Neutrophil (primary cell): Measurements from ENCODE around the gene SLMAP.

Experiments
- H3K27ac ChIP-seq: fragments of 200-600 bp; sonication (generic); 2 replicates; pipeline ENCODE4 v1.5.1; 2016; ENCODE audit warnings: mild to moderate bottlenecking, moderate library complexity
- H3K27me3 ChIP-seq: fragments of 200-600 bp; sonication (generic); 2 replicates; pipeline ENCODE4 v1.6.0; 2016; ENCODE audit warnings: mild to moderate bottlenecking
- H3K36me3 ChIP-seq: fragments of 200-600 bp; sonication (generic); 2 replicates; pipeline ENCODE4 v1.5.1; 2017
- H3K4me1 ChIP-seq, 2 experiments: fragments of 200-600 bp in 1 of 2; sonication (generic) in 1 of 2; 1 replicate in 1 of 2; 2 replicates in 1 of 2; pipeline versions ENCODE4 v1.5.1 to v1.6.1; 2013 to 2016; ENCODE audit warnings: low read depth in 1 of 2, low read length in 1 of 2, mild to moderate bottlenecking in 1 of 2, moderate library complexity in 1 of 2; ENCODE audit not compliant: control insufficient read depth in 1 of 2, insufficient read depth in 1 of 2
- H3K4me3 ChIP-seq, 2 experiments: fragments of 200-600 bp in 1 of 2; sonication (generic) in 1 of 2; 1 replicate in 1 of 2; 2 replicates in 1 of 2; pipeline ENCODE4 v1.5.1; 2013 to 2016; ENCODE audit warnings: low read depth in 1 of 2, low read length in 1 of 2, mild to moderate bottlenecking in 1 of 2, moderate library complexity in 1 of 2
- H3K9me3 ChIP-seq: fragments of 200-600 bp; sonication (generic); 2 replicates; pipeline ENCODE4 v1.5.1; 2016
- TF ChIP-seq, protein P1 (sequence below): fragments of 200-600 bp; sonication (generic); IDR thresholded peaks from 2 replicates; pipeline ENCODE4 v1.5.1; 2016; ENCODE audit warnings: antibody characterized with exemption

Gene SLMAP

DNA sequence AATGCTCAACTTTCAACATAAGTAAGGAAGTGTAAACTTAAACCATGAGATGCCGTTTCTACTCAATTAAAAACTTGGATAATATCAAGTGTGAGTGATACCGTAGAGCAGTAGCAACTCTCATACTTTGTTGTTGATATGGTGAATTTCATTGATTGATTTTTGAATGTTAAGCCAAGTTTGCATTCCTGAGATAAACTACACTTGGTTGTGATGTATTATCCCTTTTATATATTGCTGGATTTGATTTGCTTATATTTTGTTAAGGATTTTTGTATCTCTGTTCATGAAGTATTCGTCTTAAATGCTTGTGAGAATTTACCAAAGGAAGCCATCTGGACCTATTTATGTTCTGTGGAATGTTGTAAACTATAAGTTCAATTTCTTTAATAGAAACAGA lies 21.7 kb downstream of the SLMAP start:
- peak overlapping the region; percentile 86 for H3K27ac ChIP-seq
- no peaks in the 10 kb centered on the region for H3K9me3 ChIP-seq
- peaks cover 24% of the 10 kb centered on the region in 2 experiments for H3K4me1 ChIP-seq
- H3K27me3 ChIP-seq = no peaks in the 10 kb centered on the region
- H3K4me3 ChIP-seq = no peak overlapping the region
- no peaks in the 10 kb centered on the region for H3K36me3 ChIP-seq
- TF ChIP-seq, protein P1, sequence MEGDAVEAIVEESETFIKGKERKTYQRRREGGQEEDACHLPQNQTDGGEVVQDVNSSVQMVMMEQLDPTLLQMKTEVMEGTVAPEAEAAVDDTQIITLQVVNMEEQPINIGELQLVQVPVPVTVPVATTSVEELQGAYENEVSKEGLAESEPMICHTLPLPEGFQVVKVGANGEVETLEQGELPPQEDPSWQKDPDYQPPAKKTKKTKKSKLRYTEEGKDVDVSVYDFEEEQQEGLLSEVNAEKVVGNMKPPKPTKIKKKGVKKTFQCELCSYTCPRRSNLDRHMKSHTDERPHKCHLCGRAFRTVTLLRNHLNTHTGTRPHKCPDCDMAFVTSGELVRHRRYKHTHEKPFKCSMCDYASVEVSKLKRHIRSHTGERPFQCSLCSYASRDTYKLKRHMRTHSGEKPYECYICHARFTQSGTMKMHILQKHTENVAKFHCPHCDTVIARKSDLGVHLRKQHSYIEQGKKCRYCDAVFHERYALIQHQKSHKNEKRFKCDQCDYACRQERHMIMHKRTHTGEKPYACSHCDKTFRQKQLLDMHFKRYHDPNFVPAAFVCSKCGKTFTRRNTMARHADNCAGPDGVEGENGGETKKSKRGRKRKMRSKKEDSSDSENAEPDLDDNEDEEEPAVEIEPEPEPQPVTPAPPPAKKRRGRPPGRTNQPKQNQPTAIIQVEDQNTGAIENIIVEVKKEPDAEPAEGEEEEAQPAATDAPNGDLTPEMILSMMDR = no peak

DNA sequence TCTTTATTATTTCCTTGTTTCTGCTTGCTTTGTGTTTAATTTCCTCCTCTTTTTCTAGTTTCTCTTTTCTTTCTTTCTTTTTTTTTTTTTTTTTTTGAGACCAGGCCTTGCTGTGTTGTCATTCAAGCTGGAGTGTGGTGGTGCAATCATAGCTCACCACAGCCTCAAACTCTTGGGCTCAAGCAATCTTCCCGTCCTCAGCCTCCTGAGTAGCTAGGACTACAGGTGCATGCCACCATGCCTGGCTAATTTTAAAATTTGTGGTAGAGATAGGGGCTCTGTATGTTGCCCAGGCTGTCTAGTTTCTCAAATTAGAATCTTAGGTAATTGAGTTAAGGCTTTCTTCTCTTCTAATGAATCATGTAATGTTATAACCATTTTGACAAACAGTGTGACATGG lies 22.4 kb downstream of the SLMAP start:
- Histone ChIP-seq H3K27me3 (no peaks in the 10 kb centered on the region), H3K27ac (peak overlapping the region; percentile 86), H3K9me3 (no peaks in the 10 kb centered on the region), H3K4me1 (peaks cover 24 to 26% of the 10 kb centered on the region in 2 experiments), H3K36me3 (no peaks in the 10 kb centered on the region), H3K4me3 (peak overlapping the region; percentile 9 to 32)
- TF ChIP-seq, protein P1 = no peak

DNA sequence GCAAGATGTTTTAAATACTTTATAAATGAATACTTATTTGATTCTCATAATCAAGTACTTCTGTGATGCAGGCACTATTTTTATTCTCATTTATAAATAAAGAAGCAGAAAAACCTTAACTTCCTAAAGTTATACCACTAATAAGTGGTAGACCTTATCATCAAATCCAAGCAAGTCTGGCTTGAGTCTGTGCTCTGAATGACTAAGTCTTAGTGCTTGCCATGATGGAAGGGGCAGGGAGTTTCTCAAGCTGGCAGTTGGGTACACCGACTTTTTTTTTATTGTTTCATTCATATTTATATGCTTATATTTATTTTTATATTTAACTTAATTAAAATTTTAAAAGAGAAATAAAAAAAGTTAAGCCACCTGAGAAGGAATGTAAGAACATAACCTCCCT lies 23.6 kb downstream of the SLMAP start:
- Histone ChIP-seq H3K27ac (peak overlapping the region; percentile 86), H3K9me3 (no peaks in the 10 kb centered on the region), H3K36me3 (no peaks in the 10 kb centered on the region), H3K4me1 (peaks cover 29 to 36% of the 10 kb centered on the region in 2 experiments), H3K4me3 (no peak overlapping the region), H3K27me3 (no peaks in the 10 kb centered on the region)
- TF ChIP-seq, protein P1 = no peak

DNA sequence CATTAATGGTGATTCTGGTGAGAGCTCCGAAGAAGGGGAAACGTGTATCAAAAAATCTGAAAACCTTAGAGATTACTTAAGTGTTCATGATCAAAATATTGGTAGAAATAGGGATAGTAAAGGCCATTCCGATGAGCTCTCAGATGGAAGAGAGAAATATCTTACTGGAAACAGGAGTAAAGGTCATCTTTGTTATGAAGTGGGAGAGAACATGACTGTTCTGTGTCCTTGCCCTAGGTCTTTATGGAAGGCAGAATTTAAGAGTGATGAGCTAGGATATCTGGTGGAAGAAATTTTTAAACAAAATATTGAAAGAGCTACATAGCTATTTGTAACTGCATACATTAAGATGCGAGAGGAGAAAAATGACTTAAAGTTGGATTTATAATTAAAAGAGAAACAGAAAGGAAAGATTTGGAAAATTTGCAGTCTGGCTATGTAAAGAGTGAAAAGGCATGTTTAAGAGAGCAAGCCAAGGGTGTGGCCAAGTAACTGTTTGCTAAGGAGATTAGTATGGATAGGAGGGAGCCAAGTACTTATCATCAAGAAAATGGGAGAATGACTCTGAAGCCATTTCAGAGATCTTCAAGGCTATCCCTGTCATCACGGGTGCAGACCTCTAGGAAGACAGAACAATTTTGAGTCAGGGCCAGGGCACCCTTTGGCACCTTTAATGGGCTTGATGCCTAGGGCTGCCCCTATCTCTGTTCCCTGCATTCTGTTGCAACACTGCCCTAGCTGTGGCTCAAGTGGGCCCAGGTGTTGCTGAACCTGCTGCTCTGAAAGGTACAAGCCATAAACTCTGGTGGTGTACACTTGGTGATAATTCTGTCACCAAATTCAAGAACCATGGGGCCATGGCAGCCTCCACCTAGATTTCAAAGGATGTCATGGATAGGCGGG lies 27.3 kb downstream of the SLMAP start:
- H3K4me1 ChIP-seq = peaks cover 52 to 62% of the 10 kb centered on the region in 2 experiments
- H3K27ac ChIP-seq = peak overlapping the region; percentile 50

DNA sequence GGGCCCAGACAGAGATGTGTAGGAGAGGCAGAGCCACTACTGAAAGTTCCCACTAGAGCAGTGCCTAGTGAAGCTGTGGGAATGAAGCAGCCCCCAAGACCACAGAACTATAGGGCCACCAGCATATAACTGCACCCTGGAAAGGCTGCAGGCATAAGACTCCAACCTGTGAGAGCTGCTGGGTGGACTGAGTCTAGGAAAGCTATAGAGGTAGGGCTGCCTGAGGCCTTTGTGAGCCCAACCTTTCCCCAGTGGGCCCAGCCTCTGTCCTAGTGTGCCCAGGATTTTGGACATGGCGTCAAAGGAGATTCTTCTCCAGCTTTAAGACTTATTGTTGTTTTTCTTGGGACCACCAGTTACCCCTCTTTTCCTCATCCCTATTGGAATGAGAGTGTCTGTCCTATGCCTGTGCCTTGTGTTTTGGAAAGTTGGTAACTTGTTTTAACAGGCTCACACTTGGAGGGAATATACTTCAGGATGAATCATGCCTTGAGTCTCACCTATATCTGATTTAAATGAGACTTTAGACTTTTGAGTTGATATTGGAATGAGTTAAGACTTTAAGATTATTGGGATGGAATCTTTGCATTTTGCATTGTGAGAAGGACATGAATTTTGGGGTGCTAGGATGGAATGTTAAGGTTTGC lies 28.1 kb downstream of the SLMAP start:
- Histone ChIP-seq H3K4me1 (peaks cover 52 to 62% of the 10 kb centered on the region in 2 experiments), H3K27ac (peak overlapping the region; percentile 50), H3K36me3 (no peaks in the 10 kb centered on the region), H3K4me3 (no peak overlapping the region), H3K9me3 (no peaks in the 10 kb centered on the region), H3K27me3 (no peaks in the 10 kb centered on the region)
- TF ChIP-seq, protein P1 = no peak

More for the DNA sequence above, 27.3 kb downstream of the SLMAP start:
- TF ChIP-seq, protein P1 = no peak
- H3K9me3 ChIP-seq = no peaks in the 10 kb centered on the region
- H3K4me3 ChIP-seq = no peak overlapping the region
- H3K27me3 ChIP-seq = no peaks in the 10 kb centered on the region
- H3K36me3 ChIP-seq = no peaks in the 10 kb centered on the region
